GM19099 (cell line): ENCODE data around the gene FNTB.

Experiments
- POLR2A ChIP-seq: IDR thresholded peaks from 3 replicates; pipeline ENCODE4 v1.6.1; 2011; ENCODE audit warnings: low read depth; ENCODE audit not compliant: insufficient read length; ENCODE audit errors: extremely low read depth

FNTB gene

GRCh38 chr14:65010211-65010931 is 23.7 kb downstream of the FNTB start:
- TF ChIP-seq POLR2A, result no peak

DNA sequence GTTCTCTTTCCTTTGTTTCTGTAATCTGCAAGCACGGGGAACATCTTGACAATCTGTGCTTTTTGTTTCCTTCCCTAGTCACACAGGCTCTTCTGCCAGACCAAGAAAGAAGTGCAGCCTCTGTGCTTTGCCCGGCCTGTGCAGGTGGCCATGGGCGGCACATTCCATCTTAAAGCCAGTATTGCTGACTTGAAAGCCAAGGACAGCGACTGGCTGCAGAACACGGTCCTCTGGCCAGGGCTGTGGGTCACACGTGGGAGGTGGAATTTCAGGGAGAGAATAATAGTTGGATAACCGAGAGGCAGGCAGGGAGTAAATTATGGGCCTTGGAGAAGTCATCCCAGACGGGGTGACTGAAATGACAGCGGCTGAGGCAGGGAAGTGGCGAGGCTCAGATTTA is 24.8 kb downstream of the FNTB start:
- no peak for TF ChIP-seq POLR2A

GRCh38 chr14:65012353-65012752 is 25.7 kb downstream of the FNTB start:
- no peak for TF ChIP-seq POLR2A

- TF ChIP-seq POLR2A, result no peak
These were observed 28.7 kb downstream of the FNTB start for GRCh38 chr14:65015391-65015790.

DNA sequence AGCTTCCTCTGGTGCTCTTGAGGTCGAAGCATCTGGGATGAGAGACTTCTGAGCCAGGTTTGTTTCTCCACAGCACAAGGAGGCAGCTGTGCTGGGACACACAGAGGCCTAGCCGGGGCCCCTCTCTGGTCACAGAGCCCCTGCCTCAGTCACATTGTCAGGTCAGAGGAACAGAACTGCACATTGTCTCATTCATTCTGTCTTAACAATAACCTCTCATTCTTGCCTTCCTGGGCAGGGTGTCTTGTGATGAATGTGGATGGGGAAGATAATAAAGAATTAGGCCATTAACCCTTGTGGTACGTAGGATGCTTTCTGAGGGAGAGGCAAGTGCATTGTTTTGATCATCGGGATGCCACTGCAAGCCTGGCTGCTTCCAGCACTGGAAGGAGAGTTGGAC is 29.8 kb downstream of the FNTB start:
- TF ChIP-seq POLR2A, result no peak

DNA sequence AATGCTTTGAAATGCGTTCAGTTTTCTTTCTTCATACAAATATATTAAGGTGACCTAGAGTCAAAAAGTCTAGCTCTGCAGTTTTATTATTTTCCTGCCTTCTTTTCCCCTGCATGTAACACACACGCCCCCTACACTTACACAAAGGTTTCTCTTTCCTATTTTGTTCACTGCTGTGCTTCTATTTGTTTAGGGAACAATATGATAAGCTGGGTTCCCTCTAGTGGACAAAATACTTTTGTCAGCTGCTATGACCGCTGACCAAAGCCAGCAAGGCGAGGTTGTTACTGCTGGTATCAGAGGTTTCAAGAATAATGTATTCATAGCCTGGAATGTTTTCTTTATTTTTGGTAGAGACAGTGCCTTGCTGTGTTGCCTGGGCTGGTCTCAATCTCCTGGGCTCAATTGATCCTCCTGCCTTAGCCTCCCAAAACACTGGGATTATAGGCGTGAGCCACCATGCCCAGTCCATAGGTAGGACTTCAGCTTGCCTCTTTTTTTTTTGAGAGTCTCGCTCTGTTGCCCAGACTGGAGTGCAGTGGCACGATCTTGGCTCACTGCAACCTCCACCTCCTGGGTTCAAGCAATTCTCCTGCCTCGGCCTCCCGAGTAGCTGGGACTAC is 33.4 kb downstream of the FNTB start:
- no peak for TF ChIP-seq POLR2A

DNA sequence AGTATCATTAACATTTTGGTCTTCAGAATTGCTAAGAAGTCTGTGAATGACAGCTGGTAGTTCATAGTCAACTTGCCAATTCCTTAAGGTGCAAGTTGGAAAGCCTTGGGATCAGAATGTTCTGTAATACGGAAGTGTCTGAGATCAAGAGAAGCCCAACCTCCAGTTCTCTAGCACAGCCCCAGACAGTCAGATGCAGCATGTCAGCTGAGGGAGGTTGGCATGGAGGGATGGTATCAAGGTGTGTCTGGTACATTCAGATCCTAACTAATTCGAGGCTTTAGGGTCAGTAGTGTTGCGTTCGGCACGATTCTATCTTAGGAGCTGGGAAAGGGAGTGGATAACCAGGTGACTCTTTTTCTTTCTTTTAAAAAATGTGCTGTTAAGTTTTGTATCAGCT is 38.3 kb downstream of the FNTB start:
- no peak for TF ChIP-seq POLR2A

GRCh38 chr14:65025818-65026217 is 39.1 kb downstream of the FNTB start:
- TF ChIP-seq POLR2A, result no peak

DNA sequence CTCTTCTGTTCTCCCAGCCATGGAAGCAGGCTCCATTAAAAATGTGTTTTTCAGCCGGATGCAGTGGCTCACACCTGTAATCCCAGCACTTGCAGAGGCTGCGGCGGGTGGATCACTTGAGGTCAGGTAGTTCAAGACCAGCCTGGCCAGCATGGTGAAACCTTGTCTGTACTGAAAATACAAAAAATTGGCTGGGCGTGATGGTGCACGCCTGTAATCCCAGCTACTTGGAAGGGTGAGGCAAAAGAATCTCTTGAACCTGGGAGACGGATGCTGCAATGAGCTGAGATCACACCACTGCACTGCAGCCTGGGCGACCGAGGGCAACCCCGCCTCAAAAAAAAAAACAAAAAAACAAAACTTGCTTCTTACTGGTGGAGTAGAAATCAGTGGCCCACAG is 39.8 kb downstream of the FNTB start:
- TF ChIP-seq POLR2A, result no peak

DNA sequence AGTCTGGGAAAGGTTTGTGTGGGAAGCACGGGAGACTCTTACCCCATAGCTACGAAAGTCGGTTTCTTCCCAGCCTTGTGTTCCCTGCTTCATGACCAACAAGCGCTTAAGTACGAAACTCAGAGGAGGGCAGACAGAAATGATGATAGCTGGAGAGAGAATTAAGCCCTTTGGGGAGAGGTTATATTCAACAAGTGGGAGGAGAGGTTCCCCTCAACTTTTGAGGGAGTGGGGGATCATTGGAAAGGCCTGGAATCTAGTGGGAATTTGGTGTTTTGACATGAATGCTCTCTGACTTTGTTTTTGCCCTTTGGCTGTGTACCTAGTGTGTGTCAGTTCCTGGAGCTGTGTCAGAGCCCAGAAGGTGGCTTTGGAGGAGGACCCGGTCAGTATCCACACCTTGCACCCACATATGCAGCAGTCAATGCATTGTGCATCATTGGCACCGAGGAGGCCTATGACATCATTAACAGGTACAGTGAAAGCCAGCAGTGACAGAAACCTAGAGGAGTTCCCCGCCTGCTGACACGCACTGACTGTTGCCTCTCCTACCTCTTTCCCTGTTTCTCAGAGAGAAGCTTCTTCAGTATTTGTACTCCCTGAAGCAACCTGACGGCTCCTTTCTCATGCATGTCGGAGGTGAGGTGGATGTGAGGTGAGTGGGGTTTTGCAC is 40.6 kb downstream of the FNTB start:
- TF ChIP-seq POLR2A, result no peak

GRCh38 chr14:65028937-65029336 is 42.2 kb downstream of the FNTB start:
- TF ChIP-seq POLR2A, result no peak

DNA sequence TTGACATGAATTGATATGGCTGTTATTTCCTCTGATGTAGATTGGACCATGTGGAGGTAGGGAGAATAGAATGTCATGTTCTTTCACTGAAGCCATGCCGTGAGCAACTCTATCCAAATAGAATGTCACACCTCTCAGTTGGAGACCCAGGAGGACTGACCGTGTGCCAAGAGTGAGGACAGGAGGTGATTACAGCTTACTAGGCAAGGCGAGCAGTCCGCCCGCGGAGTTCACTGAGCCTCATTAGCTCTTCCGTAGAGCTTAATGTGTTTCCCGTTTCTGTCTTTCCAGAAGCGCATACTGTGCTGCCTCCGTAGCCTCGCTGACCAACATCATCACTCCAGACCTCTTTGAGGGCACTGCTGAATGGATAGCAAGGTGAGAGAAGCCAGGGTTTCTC is 45.6 kb downstream of the FNTB start:
- TF ChIP-seq POLR2A, result no peak

DNA sequence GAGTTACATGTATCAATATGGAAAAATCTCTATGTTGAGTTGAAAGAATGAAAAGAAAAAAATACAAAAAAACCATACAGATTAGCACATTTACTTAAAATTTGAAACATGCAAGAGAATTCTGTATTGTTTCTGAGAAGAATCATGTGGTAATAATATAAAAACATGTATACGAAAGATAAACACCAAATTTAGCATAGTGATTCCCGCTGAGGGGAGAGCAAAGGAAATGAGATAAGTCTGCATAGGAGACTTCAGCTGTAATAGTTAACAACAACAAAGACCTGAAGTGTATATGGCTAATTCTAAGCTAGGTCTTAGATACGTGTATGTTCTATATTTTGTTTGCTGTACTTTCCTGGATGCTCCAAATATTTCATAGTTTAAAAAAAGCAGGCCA is 46.5 kb downstream of the FNTB start:
- no peak for TF ChIP-seq POLR2A

GRCh38 chr14:65034021-65034420 is 47.3 kb downstream of the FNTB start:
- TF ChIP-seq POLR2A, result no peak

GRCh38 chr14:65035049-65035448 is 48.4 kb downstream of the FNTB start:
- no peak for TF ChIP-seq POLR2A

GRCh38 chr14:65038966-65039365 is 52.3 kb downstream of the FNTB start:
- no peak for TF ChIP-seq POLR2A
